WTC11 (cell line): ENCODE results near the gene KCNAB3. TPM values are rescaled to one million over a fixed set of nuclear protein-coding genes. Genes with fewer than 3 reads are reported as not detected.

Experiments
- AFF4 ChIP-seq: sonication (generic); formaldehyde crosslinking; IDR thresholded peaks from 2 replicates; pipeline ENCODE4 v1.8.1; 2023; ENCODE audit warnings: mild to moderate bottlenecking, missing genetic modification reagents, borderline replicate concordance
- ATF2 ChIP-seq: sonication (generic); formaldehyde crosslinking; IDR thresholded peaks from 2 replicates; pipeline ENCODE4 v1.8.1; 2022; ENCODE audit warnings: low read depth, missing genetic modification reagents, borderline replicate concordance
- CBFB ChIP-seq: sonication (generic); formaldehyde crosslinking; IDR thresholded peaks from 2 replicates; pipeline ENCODE4 v1.8.1; 2022; ENCODE audit warnings: mild to moderate bottlenecking, low read depth, missing genetic modification reagents
- CREM ChIP-seq: sonication (generic); formaldehyde crosslinking; IDR thresholded peaks from 2 replicates; pipeline ENCODE4 v1.8.1; 2022; ENCODE audit warnings: mild to moderate bottlenecking, missing genetic modification reagents, moderate library complexity
- E2F5 ChIP-seq: sonication (generic); formaldehyde crosslinking; IDR thresholded peaks from 2 replicates; pipeline ENCODE4 v1.8.1; 2022; ENCODE audit warnings: mild to moderate bottlenecking, moderate library complexity, missing genetic modification reagents
- ESRRA ChIP-seq: sonication (generic); formaldehyde crosslinking; IDR thresholded peaks from 2 replicates; pipeline ENCODE4 v1.8.1; 2022; ENCODE audit warnings: mild to moderate bottlenecking, missing genetic modification reagents, borderline replicate concordance
- ETV6 ChIP-seq: sonication (generic); formaldehyde crosslinking; IDR thresholded peaks from 2 replicates; pipeline ENCODE4 v1.8.1; 2022; ENCODE audit warnings: mild to moderate bottlenecking, missing genetic modification reagents
- IRF2 ChIP-seq: sonication (generic); formaldehyde crosslinking; IDR thresholded peaks from 2 replicates; pipeline ENCODE4 v1.8.0; 2022; ENCODE audit warnings: low read depth, missing genetic modification reagents, borderline replicate concordance
- JAZF1 ChIP-seq: fragments of 250-450 bp; sonication (Bioruptor Pico); IDR thresholded peaks from 2 replicates; pipeline ENCODE4 v1.9.0; 2021; ENCODE audit warnings: moderate library complexity, mild to moderate bottlenecking, inconsistent platforms
- MXD4 ChIP-seq: fragments of 250-450 bp; sonication (Bioruptor Pico); IDR thresholded peaks from 2 replicates; pipeline ENCODE4 v1.8.0; 2021; ENCODE audit warnings: mild to moderate bottlenecking, moderate library complexity, borderline replicate concordance
- NFATC4 ChIP-seq: fragments of 250-450 bp; sonication (Bioruptor Pico); IDR thresholded peaks from 2 replicates; pipeline ENCODE4 v1.9.0; 2021; ENCODE audit warnings: mild to moderate bottlenecking
- PRRX2 ChIP-seq: fragments of 250-450 bp; sonication (Bioruptor Pico); IDR thresholded peaks from 2 replicates; pipeline ENCODE4 v1.8.0; 2021; ENCODE audit warnings: mild to moderate bottlenecking
- RELA ChIP-seq: sonication (generic); formaldehyde crosslinking; IDR thresholded peaks from 2 replicates; pipeline ENCODE4 v1.8.1; 2022; ENCODE audit warnings: missing genetic modification reagents, mild to moderate bottlenecking, borderline replicate concordance
- RORB ChIP-seq: fragments of 250-450 bp; sonication (Bioruptor Pico); IDR thresholded peaks from 2 replicates; pipeline ENCODE4 v1.9.0; 2021; ENCODE audit warnings: mild to moderate bottlenecking
- SMAD4 ChIP-seq: sonication (generic); formaldehyde crosslinking; IDR thresholded peaks from 2 replicates; pipeline ENCODE4 v1.8.0; 2022; ENCODE audit warnings: mild to moderate bottlenecking, missing genetic modification reagents
- SOX15 ChIP-seq: fragments of 250-450 bp; sonication (Bioruptor Pico); IDR thresholded peaks from 2 replicates; pipeline ENCODE4 v1.9.0; 2021; ENCODE audit warnings: mild to moderate bottlenecking
- TCF7 ChIP-seq: sonication (generic); formaldehyde crosslinking; IDR thresholded peaks from 2 replicates; pipeline ENCODE4 v1.8.0; 2022; ENCODE audit warnings: mild to moderate bottlenecking, low read depth, missing genetic modification reagents, moderate library complexity
- ZBTB43 ChIP-seq: sonication (generic); formaldehyde crosslinking; IDR thresholded peaks from 2 replicates; pipeline ENCODE4 v1.8.1; 2023; ENCODE audit warnings: mild to moderate bottlenecking, missing genetic modification reagents
- ZNF219 ChIP-seq: sonication (generic); formaldehyde crosslinking; IDR thresholded peaks from 2 replicates; pipeline ENCODE4 v1.8.0; 2023; ENCODE audit warnings: missing genetic modification reagents, mild to moderate bottlenecking, borderline replicate concordance
- ZNF263 ChIP-seq: sonication (generic); formaldehyde crosslinking; IDR thresholded peaks from 2 replicates; pipeline ENCODE4 v1.8.1; 2022; ENCODE audit warnings: low read depth, mild to moderate bottlenecking, moderate library complexity, missing genetic modification reagents
- ZNF281 ChIP-seq: sonication (generic); formaldehyde crosslinking; IDR thresholded peaks from 2 replicates; pipeline ENCODE4 v1.8.0; 2023; ENCODE audit warnings: mild to moderate bottlenecking, missing genetic modification reagents
- ZNF423 ChIP-seq: fragments of 250-450 bp; sonication (Bioruptor Pico); IDR thresholded peaks from 2 replicates; pipeline ENCODE4 v2.1.2; 2022; ENCODE audit warnings: mild to moderate bottlenecking, moderate library complexity
- ZNF532 ChIP-seq: fragments of 250-450 bp; sonication (Bioruptor Pico); IDR thresholded peaks from 2 replicates; pipeline ENCODE4 v1.9.0; 2021; ENCODE audit warnings: mild to moderate bottlenecking, borderline replicate concordance
- ZNF671 ChIP-seq: fragments of 250-450 bp; sonication (Bioruptor Pico); IDR thresholded peaks from 2 replicates; pipeline ENCODE4 v1.8.0; 2021; ENCODE audit warnings: mild to moderate bottlenecking
- total RNA-seq: library from RNA; stranded (reverse); gene quantifications from 3 replicates; pipeline ENCODE4 v1.2.3, GENCODE V29; 2021

Gene KCNAB3
- total RNA-seq, 1 experiment from 2014 or later, result 3.2 TPM

- TF ChIP-seq AFF4, result no peak
- peak; percentile 90 for TF ChIP-seq ZNF281 (CRISPR knock-in tag)
- TF ChIP-seq E2F5 (CRISPR knock-in tag), result peak; percentile 69; the same call in 1 of the 2 replicates
- no peak; the same call in 1 of the 2 replicates for TF ChIP-seq ZNF219 (CRISPR knock-in tag)
- TF ChIP-seq ETV6 (CRISPR knock-in tag), result peak; percentile 85
- TF ChIP-seq SOX15 (CRISPR knock-in tag), result no peak
- TF ChIP-seq NFATC4 (CRISPR knock-in tag), result no peak
- no peak for TF ChIP-seq ZNF263 (CRISPR knock-in tag)
- TF ChIP-seq CREM (CRISPR knock-in tag), result peak; percentile 75; the same call in 1 of the 2 replicates
- no peak for TF ChIP-seq ZNF671 (CRISPR knock-in tag)
- TF ChIP-seq TCF7 (CRISPR knock-in tag), result peak; percentile 91; the same call in 1 of the 2 replicates
- peak; percentile 10 for TF ChIP-seq ATF2 (CRISPR knock-in tag)
- TF ChIP-seq PRRX2 (CRISPR knock-in tag), result 0 out of 2 replicates have a peak, but pooled peaks have one; percentile 20
- peak; percentile 92; the same call in 1 of the 2 replicates for TF ChIP-seq CBFB
- TF ChIP-seq SMAD4 (CRISPR knock-in tag), result peak; percentile 11; the same call in 1 of the 2 replicates
- TF ChIP-seq ZNF532 (CRISPR knock-in tag), result no peak
- peak; percentile 43; the same call in 1 of the 2 replicates for TF ChIP-seq RELA
- TF ChIP-seq RORB (CRISPR knock-in tag), result no peak
- TF ChIP-seq MXD4 (CRISPR knock-in tag), result no peak
- peak; percentile 89 for TF ChIP-seq ZBTB43 (CRISPR knock-in tag)
- TF ChIP-seq ESRRA (CRISPR knock-in tag), result peak; percentile 69; the same call in 1 of the 2 replicates
- no peak for TF ChIP-seq ZNF423 (CRISPR knock-in tag)
- TF ChIP-seq JAZF1, result no peak
- TF ChIP-seq IRF2 (CRISPR knock-in tag), result peak; percentile 88; the same call in 1 of the 2 replicates
Observed at GRCh38 chr17:7915611-7916384, 13.9 kb downstream of the KCNAB3 start, which contains the start of gene RNF227 (continued).
